ENCODE results near the gene POLR3B.
"Not testable (repeated sequence)": the region's sequence is repeated elsewhere in the genome, so short reads cannot be mapped to it uniquely, and the experiment has no call there.

The POLR3B gene

GRCh38 chr12:106343214-106343528, 14.4 kb upstream of the POLR3B start:
- FAIRE-seq: no peak

DNA sequence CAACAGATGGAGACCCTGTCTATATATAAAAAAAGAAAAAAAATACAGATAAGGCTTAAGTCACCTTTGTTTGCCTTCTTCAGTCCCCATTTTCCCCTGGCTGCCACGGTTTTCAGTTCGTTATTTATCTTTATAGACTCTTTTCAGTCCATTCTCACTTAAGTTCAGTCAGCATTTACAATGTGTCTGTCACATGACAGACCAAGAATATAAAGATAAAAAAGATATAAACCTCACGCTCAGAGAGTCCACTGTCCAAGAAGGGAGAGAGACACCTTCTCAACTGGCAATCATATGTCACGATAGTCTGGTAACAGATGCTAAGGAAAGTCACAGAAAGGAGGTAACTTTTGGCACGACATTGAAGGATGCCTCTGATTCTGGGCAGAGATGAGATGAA, 13.4 kb upstream of the POLR3B start:
- no peak for FAIRE-seq

GRCh38 chr12:106345746-106346145, 11.8 kb upstream of the POLR3B start:
- FAIRE-seq: no peak

DNA sequence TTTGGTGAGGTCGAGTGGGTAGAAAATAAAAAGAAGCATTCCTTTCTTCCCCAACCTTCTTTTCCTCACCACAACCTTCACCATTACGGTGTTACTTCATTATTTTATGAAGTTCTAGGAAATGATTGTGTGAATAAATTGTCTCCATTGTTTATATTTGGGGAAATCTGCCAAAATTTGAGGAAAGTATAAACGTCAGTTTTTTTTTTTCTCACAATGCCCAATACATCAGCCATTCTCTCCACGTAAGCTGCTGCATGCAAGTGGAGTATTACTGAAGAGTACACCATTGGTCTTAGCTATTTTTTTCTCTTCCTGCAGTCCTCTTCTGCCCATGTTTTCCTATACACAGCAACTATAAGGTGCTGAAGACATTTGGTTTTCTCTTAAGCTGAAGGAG, 9.1 kb upstream of the POLR3B start:
- FAIRE-seq: no peak

DNA sequence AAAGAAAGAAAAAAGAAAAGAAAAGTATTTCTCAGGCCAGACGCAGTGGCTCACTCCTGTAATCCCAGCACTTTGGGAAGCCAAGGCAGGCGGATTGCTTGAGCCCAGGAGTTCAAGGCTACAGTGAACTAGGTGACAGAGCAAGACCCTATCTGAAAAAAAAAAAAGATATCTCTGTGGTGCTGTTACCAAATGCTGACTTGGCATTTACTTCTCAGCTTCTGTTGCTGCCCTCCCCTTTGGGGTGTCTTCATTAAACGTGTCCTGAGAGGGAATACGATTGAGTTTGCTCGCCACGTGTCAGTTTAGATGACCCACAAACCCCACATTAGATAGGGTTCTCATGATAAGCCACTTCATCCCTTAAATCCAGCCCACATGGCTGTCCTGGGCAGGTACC, 4.4 kb upstream of the POLR3B start:
- no peak for FAIRE-seq

DNA sequence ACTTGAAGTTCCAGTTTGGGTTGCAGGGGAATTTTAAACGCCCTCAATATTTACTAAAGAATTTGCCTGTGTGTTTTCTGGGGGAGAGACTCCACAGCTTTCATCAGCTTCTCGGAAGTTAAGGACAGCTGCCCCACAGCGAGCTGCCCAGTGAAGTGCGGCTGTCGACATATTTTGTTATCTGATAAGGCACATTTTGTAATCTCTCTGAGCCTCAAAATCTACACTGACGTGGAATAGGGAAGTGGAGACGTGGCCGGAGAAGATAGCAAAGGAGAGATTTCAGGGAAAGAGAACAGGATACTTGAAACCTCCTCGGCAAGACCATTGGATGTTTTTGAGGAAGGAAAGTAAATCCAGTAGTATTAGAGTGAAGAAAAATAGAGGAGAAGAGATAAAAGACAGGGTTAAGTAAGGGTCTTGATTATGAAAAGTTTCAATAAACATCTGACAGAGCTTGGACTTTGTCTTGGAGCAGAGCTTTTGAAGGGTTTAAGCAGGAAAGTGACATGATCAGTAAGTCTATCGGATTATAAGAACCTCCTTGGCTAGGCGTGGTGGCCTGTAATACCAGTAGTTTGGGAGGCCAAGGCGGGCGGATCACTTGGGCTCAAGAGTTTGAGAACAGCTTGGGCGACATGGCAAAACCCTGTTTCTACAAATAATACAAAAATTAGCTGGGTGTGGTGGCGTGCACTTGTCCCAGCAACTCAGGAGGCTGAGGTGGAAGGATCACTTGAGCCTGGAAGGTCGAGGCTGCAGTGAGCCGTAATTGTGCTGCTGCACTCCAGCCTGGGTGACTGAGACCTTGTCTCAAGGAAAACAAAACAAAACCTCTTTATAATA, 1.1 kb downstream of the POLR3B start:
- no peak for FAIRE-seq

DNA sequence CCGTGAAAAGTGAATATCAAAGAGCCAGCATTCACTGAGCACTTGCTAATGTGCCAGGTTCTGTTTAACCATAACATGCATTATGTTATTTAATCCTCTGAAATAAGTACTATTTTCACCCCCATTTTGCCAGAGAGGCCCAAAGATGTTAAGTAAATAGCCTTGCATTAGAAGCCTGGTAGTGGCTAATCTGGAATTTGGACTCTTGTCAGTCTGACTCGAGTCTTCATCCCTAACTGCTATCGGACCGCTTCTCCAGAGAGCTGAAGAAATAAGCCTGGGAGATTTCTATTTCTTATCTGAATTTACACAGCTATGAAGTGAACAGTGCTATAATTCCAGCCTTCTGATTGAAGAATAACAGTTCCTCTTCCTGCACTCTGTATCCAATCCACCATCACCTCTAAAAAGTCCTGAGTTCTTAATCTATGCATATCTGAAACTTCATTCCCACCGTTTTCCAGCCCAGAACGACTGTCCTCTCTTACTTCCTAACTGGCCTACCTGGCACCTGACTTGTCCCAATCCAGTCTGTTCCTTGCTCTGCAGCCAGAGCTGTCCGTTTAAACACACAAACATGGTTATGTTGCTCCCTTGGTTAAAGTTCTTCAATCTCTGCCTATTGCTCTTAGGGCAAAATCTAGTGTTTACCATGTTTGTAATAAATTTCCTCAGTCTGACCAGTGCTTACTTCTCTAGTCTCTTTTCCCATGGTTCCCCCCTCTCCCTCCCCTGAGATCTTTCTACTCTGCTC, 2.3 kb downstream of the POLR3B start:
- FAIRE-seq: no peak

DNA sequence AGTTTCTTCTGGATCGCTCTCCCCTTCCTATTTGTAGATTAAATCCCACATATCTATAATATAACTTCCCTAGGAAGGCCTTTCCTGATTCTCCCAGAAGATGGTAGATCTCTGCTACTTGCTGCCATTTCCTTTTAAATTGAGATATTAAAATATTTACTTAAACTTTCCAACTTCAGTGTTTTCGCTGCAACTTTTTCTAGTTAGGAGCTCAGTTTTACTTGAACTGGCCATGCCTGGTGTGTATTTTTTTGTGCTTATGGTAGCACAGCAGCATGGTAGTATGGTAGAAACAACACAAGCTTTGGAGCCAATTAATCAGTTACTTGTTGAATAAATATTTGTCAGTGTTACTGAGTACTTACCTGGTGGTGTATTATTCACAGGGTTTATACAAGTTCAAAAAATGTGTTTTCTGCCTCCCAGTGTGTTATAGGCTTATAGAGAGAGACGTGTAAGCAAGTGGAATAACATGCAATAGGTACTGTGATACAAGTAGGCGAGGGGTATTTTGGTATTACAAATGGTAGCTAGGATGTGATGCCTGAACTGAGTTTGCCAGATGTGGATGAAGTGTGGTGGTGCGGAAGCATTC, 2.9 kb downstream of the POLR3B start:
- no peak for FAIRE-seq

- FAIRE-seq: no peak
Observed at GRCh38 chr12:106362971-106363370, 5.4 kb downstream of the POLR3B start.

DNA sequence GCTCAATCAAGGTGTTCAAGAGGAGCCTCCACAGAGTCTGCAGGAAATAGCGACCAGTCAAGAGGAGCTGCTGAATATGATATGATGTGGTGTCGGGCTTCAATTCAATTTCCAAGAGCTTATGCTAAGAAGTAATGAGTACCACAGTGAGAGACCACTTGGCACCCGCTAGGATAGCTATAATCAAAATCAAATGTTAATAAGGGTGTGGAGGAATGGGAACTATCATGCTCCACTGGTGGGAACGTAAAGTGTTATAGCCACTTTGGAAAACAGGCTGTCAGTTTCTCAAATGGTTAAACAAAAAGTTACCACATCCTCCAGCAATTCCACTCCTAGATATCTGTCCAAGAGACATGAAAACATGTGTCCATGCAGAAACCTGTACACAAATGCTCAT, 6.7 kb downstream of the POLR3B start:
- no peak for FAIRE-seq

- no peak for FAIRE-seq
Observed at GRCh38 chr12:106369624-106370346, 12.2 kb downstream of the POLR3B start.

DNA sequence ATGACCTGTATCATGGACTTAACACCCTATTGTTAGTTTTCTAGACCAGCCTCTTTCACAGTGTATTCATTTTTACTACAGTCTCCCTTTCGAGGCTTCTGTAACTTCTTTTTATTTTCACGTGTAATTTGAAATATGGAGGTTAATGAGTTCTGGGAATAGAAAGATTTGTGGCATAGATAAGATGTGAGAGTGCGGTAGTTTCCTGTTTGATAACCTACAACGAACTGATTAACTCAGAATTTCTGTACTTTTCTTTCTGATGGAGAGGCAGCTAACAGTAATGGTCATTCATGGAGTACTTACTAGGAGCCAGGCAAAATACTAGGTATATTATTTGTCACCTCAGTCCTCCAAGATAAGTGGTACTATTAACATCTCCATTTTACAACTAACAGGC, 21.2 kb downstream of the POLR3B start:
- no peak for FAIRE-seq

DNA sequence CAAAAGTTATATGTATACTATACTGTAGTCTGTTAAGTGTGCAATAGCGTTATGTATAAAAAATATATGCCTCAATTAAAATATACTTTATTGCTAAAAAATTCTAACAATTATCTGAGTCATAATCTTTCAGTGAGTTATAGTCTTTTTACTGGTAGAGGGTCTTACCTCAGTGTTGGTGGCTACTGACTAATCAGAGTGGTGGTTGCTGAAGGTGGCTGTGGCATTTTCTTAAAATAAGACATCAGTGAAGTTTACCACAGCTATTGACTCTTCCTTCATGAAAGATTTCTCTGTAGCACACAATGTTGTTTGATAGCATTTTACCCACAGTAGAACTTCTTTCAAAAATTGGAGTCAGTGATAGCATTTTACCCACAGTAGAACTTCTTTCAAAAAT, 23.4 kb downstream of the POLR3B start:
- FAIRE-seq: no peak

- not testable (repeated sequence) for FAIRE-seq
Observed at GRCh38 chr12:106381866-106382265, 24.3 kb downstream of the POLR3B start.

- FAIRE-seq: no peak
Observed at GRCh38 chr12:106386813-106387535, 29.4 kb downstream of the POLR3B start.

DNA sequence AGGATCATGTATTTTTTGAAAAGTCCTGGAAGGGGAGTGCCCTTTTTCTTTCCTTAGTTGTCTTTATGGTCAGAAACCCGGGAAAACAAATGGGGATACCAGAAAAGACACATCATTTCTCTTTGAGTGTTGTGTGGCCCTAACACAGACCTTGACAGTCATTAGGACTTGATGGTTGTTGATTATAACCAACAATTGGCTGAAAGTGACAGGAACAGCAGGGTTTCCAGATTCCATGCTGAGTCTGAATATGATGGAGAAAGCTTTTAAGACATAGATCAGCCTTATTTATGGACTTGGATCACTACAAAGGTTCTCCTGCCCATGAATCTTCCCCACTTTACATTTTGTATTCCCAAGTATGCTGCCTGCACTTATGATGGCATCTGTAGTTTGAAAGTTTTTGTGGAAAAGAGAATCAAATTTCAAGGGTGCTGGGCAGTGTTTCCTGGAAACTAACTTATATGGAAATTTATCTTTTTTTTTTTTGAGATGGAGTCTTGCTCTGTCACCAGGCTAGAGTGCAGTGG, 30.4 kb downstream of the POLR3B start:
- no peak for FAIRE-seq

GRCh38 chr12:106389151-106389550, 31.6 kb downstream of the POLR3B start:
- FAIRE-seq: no peak

GRCh38 chr12:106392759-106393158, 35.2 kb downstream of the POLR3B start:
- FAIRE-seq: no peak

- FAIRE-seq: no peak
Observed at GRCh38 chr12:106409878-106410277, 52.3 kb downstream of the POLR3B start.

- no peak for FAIRE-seq
Observed at GRCh38 chr12:106412563-106412962, 55.0 kb downstream of the POLR3B start.

- no peak for FAIRE-seq
Observed at GRCh38 chr12:106415134-106415533, 57.6 kb downstream of the POLR3B start.

DNA sequence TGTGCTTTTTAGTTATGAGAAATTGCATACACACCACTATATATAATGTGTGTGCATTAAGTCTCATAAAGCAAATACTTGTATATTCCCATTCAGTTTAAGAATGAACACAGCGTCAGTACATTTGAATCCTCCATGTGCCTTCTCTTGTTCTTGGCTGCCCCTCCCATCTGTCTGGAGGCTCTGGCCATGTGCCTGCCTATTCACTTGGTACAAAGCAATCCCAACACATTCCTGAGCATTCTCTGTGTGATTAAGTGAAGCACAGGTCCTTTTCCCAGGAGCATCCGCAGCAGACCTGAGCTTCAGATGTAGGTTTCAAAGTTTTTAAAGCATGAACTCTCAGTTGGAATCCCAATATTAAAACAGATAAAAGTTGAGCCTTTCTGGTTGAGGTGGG, 58.7 kb downstream of the POLR3B start:
- no peak for FAIRE-seq

Data from A204.1 (cell line).